ENCODE data around the gene CDKN2AIP.

DNA sequence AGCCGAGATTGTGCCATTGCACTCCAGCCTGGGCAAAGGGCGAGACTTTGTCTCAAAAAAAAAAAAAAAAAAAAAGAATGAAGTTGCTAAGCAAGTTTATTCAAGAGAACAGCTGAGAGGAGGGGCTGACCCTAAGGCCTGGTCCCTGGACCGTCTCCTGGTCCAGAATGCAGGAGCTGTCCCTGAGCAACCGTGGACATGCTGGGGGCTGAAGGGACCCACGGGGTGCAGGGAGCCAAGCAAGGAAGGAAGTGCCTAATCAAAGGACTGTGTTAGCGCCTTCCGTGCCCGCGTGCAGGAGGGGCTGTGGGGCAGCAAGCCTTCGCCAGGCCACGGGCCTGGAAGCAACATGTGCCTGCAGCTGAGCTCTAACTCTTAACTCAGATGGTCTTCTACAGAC, 39.1 kb upstream of the CDKN2AIP start:
- no peak for TF ChIP-seq RCOR1 (IDR thresholded peaks at IDR 0.05; ENCODE audit: insufficient replicate concordance, low read length)
- TF ChIP-seq, protein P1, sequence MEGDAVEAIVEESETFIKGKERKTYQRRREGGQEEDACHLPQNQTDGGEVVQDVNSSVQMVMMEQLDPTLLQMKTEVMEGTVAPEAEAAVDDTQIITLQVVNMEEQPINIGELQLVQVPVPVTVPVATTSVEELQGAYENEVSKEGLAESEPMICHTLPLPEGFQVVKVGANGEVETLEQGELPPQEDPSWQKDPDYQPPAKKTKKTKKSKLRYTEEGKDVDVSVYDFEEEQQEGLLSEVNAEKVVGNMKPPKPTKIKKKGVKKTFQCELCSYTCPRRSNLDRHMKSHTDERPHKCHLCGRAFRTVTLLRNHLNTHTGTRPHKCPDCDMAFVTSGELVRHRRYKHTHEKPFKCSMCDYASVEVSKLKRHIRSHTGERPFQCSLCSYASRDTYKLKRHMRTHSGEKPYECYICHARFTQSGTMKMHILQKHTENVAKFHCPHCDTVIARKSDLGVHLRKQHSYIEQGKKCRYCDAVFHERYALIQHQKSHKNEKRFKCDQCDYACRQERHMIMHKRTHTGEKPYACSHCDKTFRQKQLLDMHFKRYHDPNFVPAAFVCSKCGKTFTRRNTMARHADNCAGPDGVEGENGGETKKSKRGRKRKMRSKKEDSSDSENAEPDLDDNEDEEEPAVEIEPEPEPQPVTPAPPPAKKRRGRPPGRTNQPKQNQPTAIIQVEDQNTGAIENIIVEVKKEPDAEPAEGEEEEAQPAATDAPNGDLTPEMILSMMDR (conservative IDR thresholded peaks at IDR 0.05; ENCODE audit: low read depth, low read length): no peak
- no peak for TF ChIP-seq RFX5 (IDR thresholded peaks at IDR 0.05; ENCODE audit: low read depth, low read length)
- no peak for TF ChIP-seq MAZ (IDR thresholded peaks at IDR 0.05; ENCODE audit: borderline replicate concordance, low read depth, low read length)
- no peak for TF ChIP-seq POLR2A (IDR thresholded peaks at IDR 0.05; ENCODE audit: low read depth, low read length)
- no peak for TF ChIP-seq CHD1 (IDR thresholded peaks at IDR 0.05; ENCODE audit: low read depth, low read length)
- TF ChIP-seq FOS (IDR thresholded peaks at IDR 0.05; ENCODE audit: low read depth, low read length): no peak
- no peak for TF ChIP-seq MAFK (IDR thresholded peaks at IDR 0.05; ENCODE audit: low read depth, low read length)
- TF ChIP-seq RAD21 (IDR thresholded peaks at IDR 0.05; ENCODE audit: low read length): no peak
- no peak for TF ChIP-seq BHLHE40 (IDR thresholded peaks at IDR 0.05; ENCODE audit: low read depth, low read length)
- TF ChIP-seq, protein P2, sequence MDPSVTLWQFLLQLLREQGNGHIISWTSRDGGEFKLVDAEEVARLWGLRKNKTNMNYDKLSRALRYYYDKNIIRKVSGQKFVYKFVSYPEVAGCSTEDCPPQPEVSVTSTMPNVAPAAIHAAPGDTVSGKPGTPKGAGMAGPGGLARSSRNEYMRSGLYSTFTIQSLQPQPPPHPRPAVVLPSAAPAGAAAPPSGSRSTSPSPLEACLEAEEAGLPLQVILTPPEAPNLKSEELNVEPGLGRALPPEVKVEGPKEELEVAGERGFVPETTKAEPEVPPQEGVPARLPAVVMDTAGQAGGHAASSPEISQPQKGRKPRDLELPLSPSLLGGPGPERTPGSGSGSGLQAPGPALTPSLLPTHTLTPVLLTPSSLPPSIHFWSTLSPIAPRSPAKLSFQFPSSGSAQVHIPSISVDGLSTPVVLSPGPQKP (IDR thresholded peaks at IDR 0.05; ENCODE audit: borderline replicate concordance, low read depth, low read length): no peak
- TF ChIP-seq CEBPB (IDR thresholded peaks at IDR 0.05; ENCODE audit: low read depth, low read length): no peak
- TF ChIP-seq MXI1 (IDR thresholded peaks at IDR 0.05; ENCODE audit: borderline replicate concordance, low read depth, low read length): no peak
- TF ChIP-seq, protein P3, sequence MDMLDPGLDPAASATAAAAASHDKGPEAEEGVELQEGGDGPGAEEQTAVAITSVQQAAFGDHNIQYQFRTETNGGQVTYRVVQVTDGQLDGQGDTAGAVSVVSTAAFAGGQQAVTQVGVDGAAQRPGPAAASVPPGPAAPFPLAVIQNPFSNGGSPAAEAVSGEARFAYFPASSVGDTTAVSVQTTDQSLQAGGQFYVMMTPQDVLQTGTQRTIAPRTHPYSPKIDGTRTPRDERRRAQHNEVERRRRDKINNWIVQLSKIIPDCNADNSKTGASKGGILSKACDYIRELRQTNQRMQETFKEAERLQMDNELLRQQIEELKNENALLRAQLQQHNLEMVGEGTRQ (IDR thresholded peaks at IDR 0.05; ENCODE audit: low read depth, low read length): no peak

Measured in IMR-90 (cell line).